Gastrocnemius medialis (tissue), 4 donors: ENCODE results near the gene SLC16A3.

Experiments used
- POLR2A ChIP-seq, 2 donors: fragments of 450-650 bp; IDR thresholded peaks; one replicate each; pipeline ENCODE4 v1.6.1; 2017; ENCODE audit warnings: antibody characterized with exemption in 2 of 2, mild to moderate bottlenecking in 2 of 2, moderate library complexity in 2 of 2
- TF ChIP-seq, protein P1 (sequence below), 5 experiments: fragments of 450-650 bp in 3 of 5; fragments of 200-600 bp in 2 of 5; sonication (generic) in 2 of 5; IDR thresholded peaks in 4 of 5; conservative IDR thresholded peaks in 1 of 5; 1 replicate in 4 of 5; 2 replicates in 1 of 5; pipeline ENCODE4 v1.5.1; 2016 to 2019; ENCODE audit warnings: antibody characterized with exemption in 5 of 5, mild to moderate bottlenecking in 3 of 5, moderate library complexity in 3 of 5

DNA sequence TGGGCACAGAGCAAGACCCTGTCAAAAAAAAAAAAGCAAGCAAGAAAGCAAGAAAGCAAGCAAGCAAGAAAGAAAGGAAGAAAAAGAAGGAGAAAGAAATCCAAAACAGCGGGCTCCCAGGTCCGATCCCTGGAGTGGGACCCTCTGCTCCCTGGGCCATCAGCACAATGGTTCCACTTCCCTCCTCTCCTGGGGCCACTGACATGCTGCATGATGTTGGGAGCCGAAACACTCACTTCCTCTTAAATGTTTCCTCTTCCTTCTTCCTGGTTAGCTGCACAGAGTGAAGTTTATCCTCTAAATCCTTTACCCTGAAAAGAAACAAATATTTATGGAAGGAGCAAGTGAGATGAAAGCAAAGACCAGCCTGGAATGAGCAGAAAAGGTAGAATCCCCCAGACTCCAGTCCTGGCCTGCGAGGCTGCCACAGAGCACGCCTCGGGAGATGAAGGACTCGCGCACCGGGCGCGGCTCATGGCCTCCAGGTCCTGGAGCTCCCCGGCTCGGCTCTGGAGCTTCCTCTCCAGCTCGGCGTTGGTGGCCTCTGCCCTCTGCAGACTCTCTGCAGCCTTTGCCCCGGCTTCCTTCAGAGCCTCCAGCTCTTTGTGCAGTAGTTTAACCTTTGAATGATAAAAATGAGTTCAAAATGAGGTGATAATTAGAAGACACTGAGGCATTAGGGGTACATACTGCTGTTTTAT is 35.2 kb upstream of the SLC16A3 start:
- TF ChIP-seq, protein P1, sequence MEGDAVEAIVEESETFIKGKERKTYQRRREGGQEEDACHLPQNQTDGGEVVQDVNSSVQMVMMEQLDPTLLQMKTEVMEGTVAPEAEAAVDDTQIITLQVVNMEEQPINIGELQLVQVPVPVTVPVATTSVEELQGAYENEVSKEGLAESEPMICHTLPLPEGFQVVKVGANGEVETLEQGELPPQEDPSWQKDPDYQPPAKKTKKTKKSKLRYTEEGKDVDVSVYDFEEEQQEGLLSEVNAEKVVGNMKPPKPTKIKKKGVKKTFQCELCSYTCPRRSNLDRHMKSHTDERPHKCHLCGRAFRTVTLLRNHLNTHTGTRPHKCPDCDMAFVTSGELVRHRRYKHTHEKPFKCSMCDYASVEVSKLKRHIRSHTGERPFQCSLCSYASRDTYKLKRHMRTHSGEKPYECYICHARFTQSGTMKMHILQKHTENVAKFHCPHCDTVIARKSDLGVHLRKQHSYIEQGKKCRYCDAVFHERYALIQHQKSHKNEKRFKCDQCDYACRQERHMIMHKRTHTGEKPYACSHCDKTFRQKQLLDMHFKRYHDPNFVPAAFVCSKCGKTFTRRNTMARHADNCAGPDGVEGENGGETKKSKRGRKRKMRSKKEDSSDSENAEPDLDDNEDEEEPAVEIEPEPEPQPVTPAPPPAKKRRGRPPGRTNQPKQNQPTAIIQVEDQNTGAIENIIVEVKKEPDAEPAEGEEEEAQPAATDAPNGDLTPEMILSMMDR (IDR thresholded peaks at IDR 0.05 in 4 of 5, conservative IDR thresholded peaks at IDR 0.05 in 1 of 5), result no peak
- no peak for TF ChIP-seq POLR2A (IDR thresholded peaks at IDR 0.05)
